ENCODE results near the gene TMEM132A.

Gene TMEM132A, protein sequence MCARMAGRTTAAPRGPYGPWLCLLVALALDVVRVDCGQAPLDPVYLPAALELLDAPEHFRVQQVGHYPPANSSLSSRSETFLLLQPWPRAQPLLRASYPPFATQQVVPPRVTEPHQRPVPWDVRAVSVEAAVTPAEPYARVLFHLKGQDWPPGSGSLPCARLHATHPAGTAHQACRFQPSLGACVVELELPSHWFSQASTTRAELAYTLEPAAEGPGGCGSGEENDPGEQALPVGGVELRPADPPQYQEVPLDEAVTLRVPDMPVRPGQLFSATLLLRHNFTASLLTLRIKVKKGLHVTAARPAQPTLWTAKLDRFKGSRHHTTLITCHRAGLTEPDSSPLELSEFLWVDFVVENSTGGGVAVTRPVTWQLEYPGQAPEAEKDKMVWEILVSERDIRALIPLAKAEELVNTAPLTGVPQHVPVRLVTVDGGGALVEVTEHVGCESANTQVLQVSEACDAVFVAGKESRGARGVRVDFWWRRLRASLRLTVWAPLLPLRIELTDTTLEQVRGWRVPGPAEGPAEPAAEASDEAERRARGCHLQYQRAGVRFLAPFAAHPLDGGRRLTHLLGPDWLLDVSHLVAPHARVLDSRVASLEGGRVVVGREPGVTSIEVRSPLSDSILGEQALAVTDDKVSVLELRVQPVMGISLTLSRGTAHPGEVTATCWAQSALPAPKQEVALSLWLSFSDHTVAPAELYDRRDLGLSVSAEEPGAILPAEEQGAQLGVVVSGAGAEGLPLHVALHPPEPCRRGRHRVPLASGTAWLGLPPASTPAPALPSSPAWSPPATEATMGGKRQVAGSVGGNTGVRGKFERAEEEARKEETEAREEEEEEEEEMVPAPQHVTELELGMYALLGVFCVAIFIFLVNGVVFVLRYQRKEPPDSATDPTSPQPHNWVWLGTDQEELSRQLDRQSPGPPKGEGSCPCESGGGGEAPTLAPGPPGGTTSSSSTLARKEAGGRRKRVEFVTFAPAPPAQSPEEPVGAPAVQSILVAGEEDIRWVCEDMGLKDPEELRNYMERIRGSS

DNA sequence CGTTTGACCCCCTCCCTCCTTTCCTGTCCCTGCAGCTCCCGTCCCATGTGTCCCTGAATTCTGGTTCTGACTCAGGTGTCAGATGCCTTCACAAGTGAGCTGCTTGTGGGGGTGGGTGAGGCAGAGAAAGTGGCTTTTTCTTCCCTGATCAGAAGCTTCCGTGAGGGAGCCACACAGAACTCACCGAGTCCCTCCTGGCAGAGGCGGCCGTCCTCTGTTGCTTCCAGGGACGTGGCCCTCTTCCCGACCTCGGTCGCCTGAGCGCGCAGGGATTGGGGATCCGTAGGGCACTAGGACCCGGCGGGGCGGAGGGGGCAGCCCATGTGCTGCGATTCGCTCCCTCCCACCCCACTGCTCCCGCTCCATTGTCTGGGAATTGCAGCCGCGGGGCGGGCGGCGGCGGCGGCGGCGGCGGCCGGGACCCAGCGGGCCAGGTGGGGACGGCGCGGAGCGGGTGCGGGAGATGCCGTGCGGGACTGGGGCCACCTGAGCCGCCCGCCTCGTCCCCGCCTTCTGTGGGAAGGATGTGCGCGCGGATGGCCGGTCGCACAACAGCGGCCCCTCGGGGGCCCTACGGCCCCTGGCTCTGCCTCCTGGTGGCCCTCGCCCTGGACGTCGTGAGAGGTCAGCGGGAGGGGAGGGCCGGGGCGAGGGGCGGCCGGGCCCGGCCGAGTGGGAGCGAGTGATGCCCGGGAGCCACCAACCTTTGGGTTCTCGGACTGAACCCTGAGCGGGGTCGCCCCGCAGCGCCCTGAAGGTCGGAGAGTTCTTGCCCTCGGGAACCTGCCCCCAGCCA lies at the start of gene TMEM132A:
TSS of gene TMEM132A (plus strand) at position 351 of the 796 bp plus-strand sequence. CDS start at position 525, 174 bp downstream.
- peak in 1 of 2 experiments; percentile 81 for DNase-seq

DNA sequence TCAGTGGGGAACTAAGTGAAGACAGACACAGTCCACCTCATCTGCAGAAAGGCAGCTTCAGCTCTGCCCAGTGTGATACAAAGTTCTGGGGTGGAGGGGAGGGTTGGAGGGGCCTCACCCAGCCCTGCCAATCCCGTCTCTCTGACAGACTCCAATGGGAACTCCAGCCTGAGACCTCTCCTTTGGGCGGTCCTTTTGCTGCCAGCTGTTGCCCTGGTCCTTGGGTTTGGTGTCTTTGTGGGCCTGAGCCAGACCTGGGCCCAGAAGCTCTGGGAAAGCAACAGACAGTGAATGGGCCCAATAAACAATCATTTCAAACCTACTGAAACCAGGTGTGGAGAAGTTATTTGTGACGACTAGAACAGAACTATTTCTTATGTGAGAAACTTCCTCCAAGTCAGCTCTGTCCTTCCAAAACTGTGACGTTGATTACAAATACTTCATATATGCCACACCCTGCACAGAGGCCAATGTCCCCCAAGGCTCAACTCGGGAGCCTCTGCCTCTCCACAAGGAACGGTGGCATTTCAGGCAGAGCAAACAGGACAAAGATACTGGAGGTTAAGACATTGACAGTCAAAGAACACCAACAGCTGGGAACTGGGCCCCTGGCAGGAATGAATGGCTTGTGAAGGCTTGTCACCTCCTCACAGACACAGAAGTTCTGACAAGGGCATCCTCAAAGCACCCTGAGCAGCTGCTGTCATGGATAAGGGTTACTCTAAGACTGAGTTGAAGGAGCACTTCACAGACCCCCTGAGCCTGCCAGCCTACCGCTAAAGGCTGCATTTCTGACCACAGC lies 48.7 kb upstream of the TMEM132A start:
- DNase-seq = no peak

DNA sequence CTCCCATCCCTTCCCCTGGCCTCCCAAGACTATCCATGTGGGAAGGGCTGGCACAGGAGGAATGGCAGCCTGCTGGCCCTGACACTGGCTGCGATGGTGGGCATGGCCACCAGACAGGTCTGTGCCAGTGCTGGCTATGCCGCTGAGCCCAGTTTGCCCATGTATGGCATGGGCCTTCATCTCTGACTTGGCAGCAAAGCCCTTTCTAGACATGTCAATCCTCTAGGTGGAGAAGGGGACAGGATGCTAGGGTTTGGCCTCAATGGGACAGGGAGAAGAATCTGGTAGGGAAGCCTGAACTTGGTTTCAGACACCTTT lies 48.1 kb upstream of the TMEM132A start:
- DNase-seq = no peak

DNA sequence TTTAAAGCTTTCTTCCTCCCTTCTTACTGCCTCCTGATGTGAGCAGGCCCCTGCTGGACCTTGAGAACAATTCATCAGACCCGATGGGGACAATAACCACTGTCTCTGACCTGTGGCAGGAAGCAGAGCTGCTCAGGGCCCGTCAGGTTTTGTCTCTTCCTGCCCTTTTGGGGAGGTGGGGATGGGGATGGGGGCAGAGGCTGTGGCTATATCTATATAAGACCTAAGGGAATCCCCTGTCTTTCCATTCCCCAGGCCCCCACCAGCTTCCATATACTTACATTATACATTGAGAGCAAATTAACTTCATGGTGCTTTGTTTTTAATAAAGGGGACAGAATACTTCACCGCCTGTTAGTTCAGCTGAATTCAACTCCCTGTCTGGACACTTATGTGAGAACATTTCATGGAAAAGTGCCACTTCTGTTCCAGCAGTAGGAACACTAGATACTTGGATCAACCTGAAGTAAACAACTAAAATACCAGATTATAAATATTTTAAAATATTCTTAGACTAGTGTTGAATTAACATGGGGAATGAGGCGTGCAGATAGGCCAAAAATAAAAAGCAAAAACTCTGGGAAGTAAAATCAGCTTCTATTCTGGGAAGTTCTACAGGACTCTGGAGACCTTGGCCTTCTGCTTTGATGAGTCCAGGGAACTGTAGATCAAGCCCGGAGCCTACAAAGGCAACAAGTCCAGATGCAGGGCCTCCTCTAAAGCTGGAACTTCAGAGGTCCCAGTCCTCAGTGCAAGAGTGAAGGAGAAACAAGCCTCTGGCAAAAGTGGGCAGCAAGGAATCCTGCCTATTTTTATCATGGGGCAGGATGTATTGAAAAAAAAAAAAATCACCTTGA lies 45.8 kb upstream of the TMEM132A start:
- DNase-seq = no peak

DNA sequence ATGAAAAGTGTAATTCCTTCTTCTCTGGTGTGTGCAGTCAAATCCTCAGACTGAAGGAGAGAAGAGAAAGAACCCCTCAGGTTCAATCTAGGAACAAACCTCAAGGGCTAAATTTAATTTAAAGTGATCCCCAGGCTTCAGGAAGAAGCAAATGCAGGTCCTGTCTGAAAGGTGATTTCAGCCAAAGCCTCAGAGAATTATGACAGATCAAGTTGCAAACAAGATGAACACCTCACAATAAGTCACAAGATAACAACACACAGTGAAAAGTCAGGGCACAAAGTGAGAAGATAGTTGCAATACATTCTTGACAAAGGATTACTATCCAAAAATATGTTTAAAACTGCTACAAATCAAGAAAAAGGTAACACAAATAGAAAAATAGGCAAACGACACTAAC lies 45.2 kb upstream of the TMEM132A start:
- no peak for DNase-seq

DNA sequence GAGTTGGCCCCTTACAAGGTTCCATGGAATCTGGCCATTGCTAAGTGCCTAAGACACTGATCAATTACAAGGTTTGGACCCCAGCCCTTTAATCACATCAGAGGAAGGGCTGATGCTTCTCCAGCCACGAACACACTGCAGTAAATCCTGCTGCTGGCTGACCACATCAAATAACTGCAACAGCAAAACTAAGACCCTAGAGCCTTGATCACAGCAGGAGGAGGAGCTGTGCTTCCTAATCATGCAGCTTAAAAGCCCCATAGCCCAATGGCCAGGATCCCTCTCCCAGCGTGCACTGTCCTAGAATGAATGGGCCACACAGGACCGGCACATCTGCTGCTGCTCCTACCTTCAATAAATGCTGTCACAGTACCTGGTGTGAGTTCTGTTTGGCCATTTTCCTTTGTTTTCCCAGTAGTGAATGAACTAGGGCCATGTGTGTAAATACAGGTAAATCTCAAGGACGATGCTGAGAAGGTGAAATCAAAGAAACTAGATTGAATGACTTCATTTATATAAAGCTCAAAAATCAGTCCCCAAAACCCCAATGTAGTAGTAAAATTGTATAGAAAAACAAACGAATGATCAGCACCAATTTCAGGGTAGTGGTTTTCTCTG lies 44.2 kb upstream of the TMEM132A start:
- DNase-seq = no peak

DNA sequence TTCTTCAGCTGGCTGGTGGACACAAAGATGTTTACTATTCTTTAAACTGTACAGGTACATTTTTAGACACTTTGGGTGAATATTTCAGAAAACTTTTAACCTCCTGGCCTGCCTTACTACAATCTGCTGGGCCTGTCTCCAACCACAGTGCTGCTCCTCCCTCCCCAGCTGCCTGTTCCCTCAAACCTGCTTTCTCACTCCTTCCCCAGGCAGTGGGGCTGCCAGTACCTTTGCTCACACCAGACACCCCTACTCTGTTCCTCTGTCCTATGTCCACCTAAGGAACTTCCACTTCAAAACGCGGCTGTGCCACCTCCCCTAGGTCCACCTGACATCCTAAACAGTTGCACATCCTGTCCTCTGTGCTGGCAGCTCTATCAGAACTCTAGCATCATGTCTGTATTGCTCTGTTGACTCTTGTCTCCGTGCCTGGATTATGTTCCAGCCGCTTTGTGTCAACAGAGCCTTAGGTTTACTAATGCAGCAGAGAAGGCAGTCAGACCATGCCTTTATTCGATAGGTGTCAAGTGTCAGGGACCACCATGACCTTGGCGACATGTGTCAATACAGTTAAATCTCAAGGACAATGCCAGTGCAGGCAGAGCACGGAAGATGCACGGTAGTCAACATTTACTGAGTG lies 43.5 kb upstream of the TMEM132A start:
- no peak for DNase-seq

DNA sequence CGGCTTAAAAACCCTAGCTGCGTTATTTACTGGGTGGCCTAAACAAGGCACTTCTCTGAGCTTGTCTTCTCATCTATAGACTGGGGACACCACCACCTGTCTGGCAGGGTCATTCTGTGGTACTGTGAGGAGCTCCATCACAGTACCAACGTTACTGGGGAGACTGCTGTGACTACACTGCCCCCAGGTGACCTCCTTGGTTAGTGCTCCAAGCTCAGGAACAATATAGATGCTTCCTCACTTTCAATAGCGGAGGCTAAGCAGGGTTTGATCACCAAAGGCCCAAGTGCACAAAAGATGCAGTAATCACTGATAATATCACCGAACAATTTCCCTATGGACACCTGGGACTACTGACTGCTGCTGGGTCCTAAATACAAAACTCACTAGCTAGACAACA lies 36.7 kb upstream of the TMEM132A start:
- DNase-seq = no peak

DNA sequence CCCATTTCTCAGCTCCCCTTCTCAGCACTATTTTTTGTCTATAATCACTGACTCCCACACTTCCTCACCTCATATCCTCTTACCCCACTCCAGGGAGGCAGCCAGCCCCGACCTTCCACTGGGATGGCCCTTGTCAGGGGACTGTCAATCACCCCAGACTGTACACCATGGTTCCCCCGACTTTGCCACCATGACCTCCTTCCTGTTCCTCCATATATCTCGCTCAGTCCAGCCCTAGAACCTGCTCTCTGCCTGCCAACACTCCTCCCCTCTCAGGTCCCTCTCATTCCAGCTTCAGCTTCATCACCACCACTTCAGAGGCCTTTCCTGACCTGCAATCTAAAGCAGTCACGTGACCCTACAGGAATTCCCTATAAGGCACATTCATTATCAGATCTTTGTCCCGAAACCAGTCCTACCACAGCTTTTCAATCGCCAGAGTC lies 34.4 kb upstream of the TMEM132A start:
- DNase-seq = no peak

DNA sequence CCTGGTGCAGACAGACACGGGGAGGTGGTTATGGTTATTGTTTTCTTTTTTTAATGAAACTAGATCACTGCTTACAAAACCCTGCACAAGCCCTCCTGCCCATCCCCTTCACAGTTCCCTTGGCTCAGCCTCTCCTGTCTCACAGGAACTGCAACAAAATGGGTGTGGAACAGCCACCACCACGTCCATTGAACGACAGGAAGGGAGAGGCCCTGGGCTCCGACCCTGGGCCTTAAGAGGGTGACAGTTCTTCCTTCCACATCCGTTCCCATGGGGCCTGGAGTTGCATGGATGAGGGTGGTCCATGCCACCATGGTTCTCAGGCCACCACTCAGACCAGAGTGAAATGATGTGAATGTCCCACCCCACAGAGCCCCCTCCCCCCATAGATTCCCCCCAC lies 33.6 kb upstream of the TMEM132A start:
- DNase-seq = no peak

DNA sequence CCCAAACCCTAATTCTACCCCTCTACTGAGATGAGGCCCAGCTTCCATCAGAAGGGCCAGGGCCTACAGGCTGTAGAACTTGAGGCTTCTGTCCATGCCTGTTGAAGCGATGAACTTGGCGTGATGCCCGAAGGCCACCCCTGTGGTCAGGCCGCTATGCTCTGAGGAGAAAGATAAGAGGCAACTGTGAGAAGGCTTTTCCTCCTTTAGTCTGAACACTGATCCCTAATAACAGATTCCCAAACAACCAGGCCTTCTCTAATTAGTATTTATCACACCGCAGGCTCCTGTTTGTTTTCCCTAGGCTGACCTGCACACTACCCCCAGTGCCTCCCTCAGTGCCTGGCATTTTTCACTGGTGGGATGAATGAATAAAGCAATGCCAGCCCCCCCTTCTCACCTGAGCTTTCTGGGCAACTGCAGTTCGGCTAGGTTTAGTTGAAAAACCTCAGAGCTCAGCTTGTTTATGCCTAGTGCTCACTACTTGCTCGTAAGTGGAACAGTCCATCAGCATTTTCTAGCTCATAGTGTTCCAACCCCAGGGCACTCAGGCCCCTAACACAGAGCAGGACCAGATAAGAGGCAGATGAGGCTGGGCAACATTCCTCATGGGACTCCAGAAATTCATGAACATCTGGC lies 33.0 kb upstream of the TMEM132A start:
- no peak for DNase-seq

DNA sequence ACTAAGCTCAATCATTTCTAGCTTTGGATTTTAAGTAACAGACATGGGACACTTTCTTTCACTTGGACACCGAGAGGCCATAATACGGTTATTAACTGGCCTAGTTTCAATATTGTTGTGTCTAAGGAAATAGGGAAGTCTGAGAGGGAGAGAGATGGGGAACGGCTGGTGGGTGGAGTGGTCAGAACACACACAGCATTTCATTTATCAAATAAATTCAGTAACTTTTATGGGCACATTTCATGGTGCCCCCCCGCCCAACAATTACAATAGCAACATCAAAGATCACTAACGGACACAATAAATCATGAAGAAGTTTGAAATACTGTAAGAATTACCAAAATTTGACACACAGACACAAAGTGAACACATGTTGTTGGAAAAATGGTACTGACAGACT lies 28.6 kb upstream of the TMEM132A start:
- no peak for DNase-seq

DNA sequence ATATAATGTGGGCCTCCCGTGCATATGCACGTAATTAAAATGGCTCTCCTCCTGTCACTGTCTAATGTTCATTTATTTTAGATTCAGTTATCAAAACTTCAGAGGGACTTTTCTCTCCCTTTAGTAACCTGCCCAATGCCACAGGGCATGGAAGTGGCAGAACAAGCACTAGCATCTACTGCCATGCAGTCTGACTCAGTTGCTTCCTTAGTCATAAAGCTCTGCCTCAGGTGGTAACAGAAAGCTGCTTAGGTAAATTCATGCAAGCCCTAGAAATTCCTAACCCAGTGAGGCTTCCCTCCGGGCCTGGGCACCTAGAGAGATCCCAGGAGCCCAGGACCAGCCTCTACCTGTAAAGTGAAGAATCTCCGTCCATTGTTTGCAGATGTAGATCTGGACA lies 26.8 kb upstream of the TMEM132A start:
- no peak for DNase-seq

DNA sequence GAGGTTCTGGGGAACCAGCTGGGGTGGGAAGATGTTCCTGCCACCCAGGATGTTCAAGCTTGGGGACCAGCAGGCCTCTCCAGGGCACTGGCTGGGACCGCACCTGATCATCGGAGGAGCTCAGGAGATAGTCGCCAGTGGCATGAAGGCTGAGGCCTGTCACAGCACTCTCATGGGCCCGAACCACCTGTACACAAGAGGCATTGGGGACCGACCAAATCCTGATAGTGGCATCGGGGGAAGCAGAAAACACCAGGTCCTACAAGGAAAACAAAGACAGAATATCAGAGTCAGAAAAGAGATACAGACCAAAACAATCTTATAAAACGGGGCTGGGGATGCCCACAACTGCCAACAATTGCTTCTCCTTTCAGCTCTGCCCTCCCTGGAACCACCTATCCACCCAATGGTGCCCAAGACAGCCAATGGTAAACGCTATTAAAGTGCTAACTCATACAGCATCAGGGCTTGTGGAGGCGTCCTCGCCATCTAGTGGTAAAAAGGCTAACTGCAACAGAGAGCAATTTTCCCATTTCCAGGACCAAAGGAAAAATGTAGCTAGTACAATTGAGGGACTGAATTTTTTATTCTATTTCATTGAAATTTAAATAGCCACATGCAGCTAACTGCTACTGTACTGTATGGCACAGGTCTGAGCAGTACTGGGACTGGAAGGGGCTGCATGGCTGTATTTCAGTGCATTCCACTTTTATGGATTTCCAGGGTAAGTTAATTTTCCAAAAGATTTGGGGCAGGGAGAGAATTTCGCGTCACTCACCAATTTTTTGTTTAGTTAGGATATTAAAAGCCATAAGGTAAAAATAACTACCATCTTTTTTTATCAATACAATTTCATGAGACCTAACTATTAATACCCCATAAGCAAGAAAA lies 25.0 kb upstream of the TMEM132A start:
- DNase-seq = peak; percentile 39 to 70

DNA sequence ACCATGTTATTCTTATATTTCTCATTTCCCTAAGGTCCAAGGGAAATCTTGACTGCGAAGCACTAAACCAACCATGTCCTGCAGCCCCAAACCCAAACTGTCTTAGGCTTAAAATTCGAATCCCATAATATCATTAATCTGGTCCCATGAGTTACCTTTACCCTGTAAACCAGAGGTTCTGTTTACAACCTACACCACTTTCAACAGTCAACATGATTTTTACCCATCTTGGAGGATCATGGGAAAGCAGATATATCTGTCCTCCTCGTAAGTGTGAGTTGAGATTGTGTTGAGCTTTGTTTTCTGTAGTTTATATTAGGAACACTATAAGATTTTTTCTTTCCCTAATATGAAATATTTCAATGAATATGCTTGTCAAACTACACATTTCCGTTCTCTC lies 24.3 kb upstream of the TMEM132A start:
- DNase-seq = no peak

DNA sequence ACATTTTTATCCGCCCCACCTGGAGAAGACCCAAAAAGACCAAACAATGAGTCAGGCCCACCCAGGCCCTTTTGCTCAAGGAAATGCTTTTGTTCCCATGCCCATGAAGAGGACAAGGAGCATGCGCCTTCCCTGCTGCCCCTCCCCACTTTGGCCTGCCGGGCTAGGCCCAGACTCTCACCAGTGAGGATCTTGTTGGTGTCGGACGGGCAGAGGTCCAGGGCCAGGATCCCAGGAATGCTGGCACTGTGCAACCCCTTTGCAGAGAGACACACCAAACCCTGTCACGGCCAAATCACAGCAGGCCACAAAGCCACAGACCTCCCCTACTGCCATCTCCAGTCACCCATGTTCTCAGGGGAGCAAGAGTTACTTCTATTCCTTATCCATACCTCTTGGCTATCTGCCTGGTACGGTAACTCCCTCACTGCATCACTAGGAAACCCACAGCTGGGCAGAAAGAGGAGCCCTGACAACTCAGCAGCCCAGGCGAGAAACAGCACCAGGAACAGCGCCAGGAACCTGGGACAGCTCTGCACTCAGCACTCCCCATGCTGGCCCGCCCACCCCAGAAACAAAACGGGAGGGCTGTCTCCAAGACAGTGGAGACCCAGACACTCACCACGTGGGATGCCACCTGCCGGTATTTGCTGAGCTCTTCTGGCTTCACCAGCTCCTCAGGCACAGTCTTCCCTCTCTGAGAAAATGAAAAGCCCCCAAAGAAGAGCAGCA lies 23.4 kb upstream of the TMEM132A start:
- no peak for DNase-seq

DNA sequence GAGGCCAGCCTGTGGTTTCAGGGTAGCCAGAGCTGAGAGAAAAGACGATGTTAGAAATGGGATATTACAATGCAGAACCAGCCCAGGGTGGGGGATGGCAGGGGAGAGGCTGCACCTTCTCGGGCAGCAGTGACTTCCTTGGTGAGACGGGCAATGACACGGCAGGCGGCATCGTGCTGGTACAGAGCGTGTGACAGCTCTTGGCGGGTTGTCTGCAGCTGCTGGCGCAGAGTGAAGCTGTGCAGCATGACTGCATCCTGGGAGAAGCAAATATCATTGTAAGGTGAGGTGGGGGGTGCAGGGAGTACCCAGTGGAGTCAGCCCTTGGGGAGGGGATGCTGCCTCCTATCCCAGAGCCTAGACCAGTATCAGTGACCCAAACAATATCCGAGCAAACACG lies 21.6 kb upstream of the TMEM132A start:
- DNase-seq = no peak

DNA sequence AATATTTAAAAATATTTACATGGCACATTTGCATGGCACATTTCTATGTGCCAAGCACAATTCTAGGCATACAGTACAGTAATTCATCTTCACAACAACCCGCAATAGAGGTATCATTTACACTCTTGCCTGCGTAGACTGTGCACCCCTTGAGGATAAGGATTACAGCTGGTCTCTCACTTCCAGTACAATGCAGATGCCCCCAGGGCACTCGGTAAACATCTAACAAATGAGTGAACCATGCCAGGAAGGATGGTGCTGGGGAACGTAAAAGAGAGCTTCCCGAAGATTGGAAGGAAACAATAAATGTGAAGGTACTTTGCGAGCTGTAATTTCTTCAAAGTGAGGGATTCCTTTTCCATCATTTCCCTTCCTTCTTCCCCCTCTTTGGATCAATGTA lies 19.2 kb upstream of the TMEM132A start:
- no peak for DNase-seq
